Activated T-helper 9 cell treated with anti-CD3 and anti-CD28 coated beads, Interleukin-2, amount 50 U/mL, for 16 hours (primary cell): ENCODE measurements around the gene NACA2.
"Not testable (repeated sequence)": the region's sequence is repeated elsewhere in the genome, so short reads cannot be mapped to it uniquely, and the experiment has no call there.

Experiments
- DNase-seq: peaks from one replicate; pipeline ENCODE4 v3.0.0-alpha.2; 2020; ENCODE audit warnings: low read depth

The NACA2 gene

DNA sequence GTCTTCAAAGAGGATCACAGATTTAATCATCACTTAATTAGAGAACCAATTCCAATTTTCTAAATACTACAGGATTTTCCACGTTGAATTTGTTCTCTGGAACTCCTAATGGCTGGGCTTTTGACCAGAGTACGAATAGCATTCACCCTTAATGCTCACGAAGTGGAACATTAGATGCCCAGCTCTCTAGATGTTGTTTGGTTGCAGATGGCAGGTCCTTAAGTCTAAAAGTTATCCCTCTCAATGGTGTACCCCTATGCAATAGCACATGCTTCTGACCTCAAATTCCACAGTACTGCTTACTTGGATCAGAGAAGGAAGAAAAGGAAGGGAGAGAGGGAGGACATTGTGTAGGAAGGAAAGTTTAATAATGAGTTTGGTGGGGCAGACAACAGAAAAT lies 8.6 kb upstream of the NACA2 start:
- no peak for DNase-seq

DNA sequence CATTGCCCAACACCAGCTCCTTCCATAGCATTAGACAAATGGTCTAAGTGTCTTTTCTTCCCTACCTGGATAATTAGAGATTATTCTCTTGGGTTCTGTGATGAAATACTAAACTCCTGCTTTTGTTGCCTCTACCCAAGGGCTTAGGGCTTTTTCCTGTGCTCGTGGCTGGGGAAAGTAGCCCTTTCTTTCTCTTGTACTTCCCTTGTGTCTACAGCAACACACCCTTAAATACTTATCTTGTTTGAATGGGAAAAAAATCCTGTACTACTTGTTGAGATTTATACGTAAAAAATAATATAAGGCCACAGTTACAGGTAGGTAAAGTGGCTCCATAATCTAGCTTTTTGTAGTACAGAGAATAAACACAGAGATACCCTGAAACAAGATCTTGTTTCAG lies 7.0 kb upstream of the NACA2 start:
- DNase-seq = no peak

GRCh38 chr17:61597607-61598006 lies 6.6 kb upstream of the NACA2 start:
- DNase-seq = no peak

GRCh38 chr17:61595418-61596186 lies 4.6 kb upstream of the NACA2 start:
- DNase-seq = no peak

GRCh38 chr17:61594294-61594825 lies 3.3 kb upstream of the NACA2 start:
- no peak for DNase-seq

DNA sequence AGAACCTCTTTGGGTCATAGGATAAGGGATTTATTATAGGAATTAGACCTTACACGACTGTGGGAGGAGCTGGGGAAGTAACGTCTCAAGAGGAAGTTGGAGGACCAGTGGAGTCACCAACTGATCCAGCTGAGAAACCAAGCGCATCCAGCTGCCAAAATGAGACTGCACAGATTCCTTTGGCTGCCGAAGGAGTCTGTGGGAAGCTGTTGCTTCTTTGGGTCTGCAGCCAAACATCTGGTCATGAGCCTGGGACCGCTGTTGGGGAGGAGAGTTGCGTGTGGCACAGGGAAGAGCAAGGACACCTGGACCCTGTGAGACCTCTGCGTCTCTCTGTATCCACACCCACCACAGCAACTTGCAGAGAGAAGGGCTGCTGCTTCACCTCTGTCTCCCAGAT lies 2.4 kb upstream of the NACA2 start:
- no peak for DNase-seq

DNA sequence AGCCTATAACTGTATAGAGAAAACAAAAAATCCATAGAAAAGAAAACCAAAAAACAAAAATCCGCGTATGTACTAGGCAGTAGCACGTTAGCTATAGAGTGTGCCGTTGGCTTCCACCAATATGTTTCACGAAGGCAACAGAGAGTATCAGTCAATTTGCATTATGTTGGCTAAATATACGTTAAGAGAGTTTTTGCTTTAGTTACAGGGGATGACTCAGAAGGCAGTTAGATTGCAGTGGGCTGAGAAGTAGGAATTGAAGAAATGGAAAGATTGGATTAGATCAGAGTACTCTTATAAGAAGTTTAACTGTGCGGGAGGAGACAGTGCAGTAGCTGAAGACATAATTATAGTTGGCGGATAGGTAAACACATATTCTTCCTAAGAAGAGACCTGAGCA lies 911 bp upstream of the NACA2 start:
- DNase-seq = no peak

GRCh38 chr17:61589990-61590389 lies 1.0 kb downstream of the NACA2 start:
- DNase-seq = no peak

DNA sequence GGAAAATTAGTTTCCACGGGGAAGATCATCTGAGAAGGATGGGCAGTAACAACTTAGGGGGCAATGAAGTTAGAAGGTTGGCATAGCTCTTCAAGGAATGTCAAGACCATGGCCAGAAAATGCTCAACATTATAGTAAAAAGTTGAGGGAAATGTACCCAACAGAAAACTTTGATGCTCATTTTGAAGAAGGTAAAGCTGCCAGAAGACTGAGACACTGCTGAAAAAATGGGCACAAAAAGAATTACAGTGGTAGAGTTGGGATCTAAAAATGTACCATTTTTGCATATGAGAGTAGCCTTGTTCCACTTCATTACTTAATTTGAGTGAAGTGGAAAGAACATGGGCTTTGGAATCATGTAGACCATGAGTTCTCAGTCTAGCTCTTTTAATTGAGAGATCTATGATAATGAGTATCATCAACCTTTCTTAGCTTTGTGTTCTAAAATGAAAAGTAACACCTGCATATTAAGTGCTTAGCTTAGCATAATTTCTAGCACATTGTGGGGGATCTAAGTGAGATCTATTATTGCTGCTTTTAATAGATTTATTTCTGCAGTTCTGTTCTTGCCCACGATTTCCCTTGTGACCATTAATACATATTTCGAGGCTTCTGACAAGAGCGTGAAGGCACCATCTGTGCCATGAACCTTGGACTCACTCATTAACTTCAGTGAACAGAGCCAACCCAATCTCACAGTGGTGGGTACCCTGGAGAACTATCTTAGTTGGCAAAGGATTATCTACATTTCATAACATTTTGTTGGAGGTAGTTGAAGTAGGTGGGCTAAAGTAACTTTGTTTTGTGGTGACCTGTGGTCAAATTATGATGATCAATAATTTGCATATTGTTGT lies 3.0 kb downstream of the NACA2 start:
- DNase-seq = no peak

GRCh38 chr17:61587242-61587641 lies 3.8 kb downstream of the NACA2 start:
- DNase-seq = no peak

DNA sequence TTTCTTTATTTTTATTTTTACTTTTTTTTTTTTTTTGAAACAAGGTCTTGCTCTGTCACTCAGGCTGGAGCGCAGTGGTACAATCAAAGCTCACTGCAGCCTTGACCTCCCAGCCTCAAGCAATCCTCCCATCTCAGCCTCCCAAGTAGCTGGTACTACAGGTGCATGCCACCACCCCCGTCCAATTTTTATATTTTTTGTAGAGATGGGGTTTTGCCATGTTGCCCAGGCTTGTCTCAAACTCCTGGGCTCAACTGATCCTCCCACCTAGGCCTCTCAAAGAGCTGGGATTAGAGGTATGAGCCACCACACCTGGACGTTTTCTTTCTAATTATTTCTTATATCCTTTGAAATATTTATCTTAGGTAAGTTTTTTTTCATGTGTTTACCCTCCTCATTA lies 4.4 kb downstream of the NACA2 start:
- not testable (repeated sequence) for DNase-seq

DNA sequence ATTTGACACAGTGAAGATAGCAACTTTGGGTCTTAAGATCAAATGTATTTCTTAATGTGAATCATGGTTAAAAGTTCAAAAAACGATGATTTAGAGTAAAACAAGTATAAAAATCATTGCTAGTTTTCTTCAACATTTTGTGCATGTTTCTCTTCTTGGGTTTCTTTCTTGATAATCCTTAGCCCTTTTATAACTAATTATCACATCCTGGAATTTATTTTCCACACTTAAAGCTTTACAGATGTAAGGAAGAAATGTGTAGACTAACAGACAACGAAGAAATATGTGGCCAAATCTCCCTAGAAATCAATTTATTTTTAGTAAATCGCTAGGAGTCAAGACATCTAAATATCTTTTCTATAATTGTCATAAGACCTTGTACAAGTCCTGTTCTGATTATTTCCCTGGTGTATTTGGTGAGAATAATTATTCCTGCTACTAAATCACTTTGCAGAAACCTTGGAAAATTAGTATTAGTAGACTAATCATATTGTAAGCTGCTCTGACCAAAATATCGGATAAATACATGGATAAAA lies 4.9 kb downstream of the NACA2 start:
- no peak for DNase-seq

DNA sequence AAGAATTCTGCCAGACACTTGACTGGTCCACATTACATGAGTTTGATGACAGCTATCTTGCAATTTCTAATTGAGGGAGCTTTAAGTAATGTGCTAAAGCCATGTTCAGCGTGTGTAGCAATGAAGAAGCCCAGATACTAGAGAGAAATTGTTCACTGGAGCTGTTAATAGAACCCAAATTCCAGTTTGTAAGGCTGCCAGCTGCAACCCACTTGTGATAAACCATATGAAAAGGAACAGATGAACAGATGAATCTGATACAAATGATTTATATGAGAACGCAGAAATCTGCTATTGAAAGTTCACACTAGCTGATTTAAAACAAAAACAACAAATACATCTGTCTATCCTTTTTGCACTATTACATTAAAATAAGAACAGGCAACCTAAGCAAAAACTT lies 6.2 kb downstream of the NACA2 start:
- no peak for DNase-seq

DNA sequence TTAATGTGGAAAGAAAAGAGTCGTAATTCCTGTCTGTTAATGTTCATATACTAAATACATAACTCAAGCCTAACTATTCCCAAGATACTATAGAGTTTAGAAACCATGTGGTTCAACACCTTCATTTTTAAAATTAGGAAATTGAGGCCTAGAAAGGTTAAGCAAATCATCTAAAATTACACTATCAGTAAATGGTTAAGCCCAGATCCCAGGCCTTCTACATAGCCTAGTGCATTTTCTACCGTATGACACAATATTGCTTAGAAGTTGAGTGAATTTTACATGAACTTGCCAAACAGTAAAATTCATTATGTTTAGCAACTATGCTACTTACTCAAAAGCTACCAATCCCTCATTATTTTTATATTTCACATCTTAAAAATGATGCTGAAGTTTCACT lies 6.8 kb downstream of the NACA2 start:
- DNase-seq = no peak

GRCh38 chr17:61583660-61584264 lies 7.3 kb downstream of the NACA2 start:
- DNase-seq = no peak

DNA sequence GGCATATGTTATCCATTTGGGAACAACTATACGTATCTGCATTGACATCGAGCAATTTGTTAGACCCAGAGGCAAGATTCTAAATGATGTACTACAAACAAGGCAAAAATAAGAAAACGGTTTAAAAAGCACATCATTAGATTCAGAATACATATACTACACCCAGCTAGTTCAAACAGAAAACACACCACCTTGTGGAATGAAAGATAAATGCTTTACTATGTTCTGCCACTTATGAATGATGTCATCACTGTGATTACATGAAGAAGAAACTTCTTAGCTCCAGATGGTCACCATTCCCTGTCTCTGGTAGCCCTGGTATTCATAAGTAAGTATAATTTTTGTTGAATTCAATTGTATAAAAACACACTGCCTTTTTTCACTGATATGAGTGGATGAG lies 7.8 kb downstream of the NACA2 start:
- no peak for DNase-seq

DNA sequence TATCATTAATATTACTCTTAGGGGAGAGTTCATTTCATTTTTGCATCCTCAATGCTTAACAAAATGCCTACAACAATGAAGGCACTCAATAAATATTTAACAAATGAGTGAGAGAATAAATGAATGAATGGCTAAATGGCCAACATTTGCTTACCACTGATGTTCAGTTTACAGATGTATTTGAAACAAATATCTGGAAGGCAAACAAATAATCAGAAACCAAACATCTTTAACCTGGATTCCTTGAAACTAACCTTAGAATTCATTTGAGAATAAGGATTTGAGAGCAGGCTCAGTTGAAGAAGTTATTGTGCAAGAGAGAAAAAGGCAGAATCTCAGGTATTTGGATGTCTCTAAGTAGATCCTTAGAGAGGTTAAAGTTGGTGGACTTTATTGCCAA lies 8.4 kb downstream of the NACA2 start:
- no peak for DNase-seq

GRCh38 chr17:61581611-61582349 lies 9.2 kb downstream of the NACA2 start:
- DNase-seq = no peak

GRCh38 chr17:61580502-61580901 lies 10.5 kb downstream of the NACA2 start:
- DNase-seq = no peak

GRCh38 chr17:61579961-61580360 lies 11.1 kb downstream of the NACA2 start:
- no peak for DNase-seq

- no peak for DNase-seq
These were observed 11.7 kb downstream of the NACA2 start for GRCh38 chr17:61579347-61579746.

- DNase-seq = no peak
These were observed 12.4 kb downstream of the NACA2 start for GRCh38 chr17:61578645-61579044.
